Measurements from ENCODE around the gene DPYD. TPM values are rescaled to one million over a fixed set of nuclear protein-coding genes. Genes with fewer than 3 reads are reported as not detected.

Gene DPYD
- total RNA-seq, 2 donors from 2014 or later = 9.2 to 17.5 TPM

DNA sequence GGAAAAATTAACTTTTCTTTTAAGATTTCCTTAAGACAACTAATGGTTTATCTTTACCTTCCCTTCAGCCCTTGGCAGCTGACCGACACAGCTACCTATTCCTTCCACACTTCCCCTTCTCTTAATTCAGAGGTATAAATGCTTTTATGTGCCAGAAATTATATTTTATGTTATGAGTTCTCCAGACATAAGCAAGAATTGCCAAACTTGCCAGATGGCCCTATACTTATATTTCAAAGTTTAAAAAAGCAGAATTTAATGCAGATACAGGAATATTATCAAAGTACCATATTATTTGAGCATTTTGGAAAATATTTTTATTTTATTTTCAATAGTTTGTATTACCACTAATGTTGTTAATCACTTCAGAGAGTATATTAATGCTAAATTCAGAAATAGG lies 754.2 kb downstream of the DPYD start:
- DNase-seq = no peak
- no peaks in the 10 kb centered on the region for H3K9me3 ChIP-seq (ENCODE audit: control insufficient read depth, low read length)
- H3K27ac Mint-ChIP-seq = no peak overlapping the region
- no peak overlapping the region for H3K27ac ChIP-seq (ENCODE audit: low read depth, low read length)
- no peaks in the 10 kb centered on the region for H3K9me3 Mint-ChIP-seq
- no peaks in the 10 kb centered on the region for H3K36me3 ChIP-seq (ENCODE audit: control insufficient read depth, insufficient read depth, low read length)
- H3K27me3 Mint-ChIP-seq (ENCODE audit: insufficient read depth) = no peaks in the 10 kb centered on the region
- 100% methylated on average over 1 of the region's 1 CpG; no CpG with 5 or more reads in 1 of the 2 experiments for WGBS, 2 experiments (ENCODE audit: insufficient coverage in 1 of 2, insufficient read length in 1 of 2)
- no peaks in the 10 kb centered on the region for H3K36me3 Mint-ChIP-seq (ENCODE audit: low read depth)
- H3K4me3 Mint-ChIP-seq = no peak overlapping the region
- TF ChIP-seq, protein P1, sequence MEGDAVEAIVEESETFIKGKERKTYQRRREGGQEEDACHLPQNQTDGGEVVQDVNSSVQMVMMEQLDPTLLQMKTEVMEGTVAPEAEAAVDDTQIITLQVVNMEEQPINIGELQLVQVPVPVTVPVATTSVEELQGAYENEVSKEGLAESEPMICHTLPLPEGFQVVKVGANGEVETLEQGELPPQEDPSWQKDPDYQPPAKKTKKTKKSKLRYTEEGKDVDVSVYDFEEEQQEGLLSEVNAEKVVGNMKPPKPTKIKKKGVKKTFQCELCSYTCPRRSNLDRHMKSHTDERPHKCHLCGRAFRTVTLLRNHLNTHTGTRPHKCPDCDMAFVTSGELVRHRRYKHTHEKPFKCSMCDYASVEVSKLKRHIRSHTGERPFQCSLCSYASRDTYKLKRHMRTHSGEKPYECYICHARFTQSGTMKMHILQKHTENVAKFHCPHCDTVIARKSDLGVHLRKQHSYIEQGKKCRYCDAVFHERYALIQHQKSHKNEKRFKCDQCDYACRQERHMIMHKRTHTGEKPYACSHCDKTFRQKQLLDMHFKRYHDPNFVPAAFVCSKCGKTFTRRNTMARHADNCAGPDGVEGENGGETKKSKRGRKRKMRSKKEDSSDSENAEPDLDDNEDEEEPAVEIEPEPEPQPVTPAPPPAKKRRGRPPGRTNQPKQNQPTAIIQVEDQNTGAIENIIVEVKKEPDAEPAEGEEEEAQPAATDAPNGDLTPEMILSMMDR (conservative IDR thresholded peaks at IDR 0.05) = no peak
- H3K4me1 ChIP-seq (ENCODE audit: control insufficient read depth, insufficient read depth, low read length) = no peaks in the 10 kb centered on the region
- no peaks in the 10 kb centered on the region for H3K27me3 ChIP-seq (ENCODE audit: control insufficient read depth, insufficient read depth, low read length, poor library complexity, severe bottlenecking)
- H3K4me3 ChIP-seq (ENCODE audit: low read length) = no peak overlapping the region
- no peak overlapping the region for H3K9ac ChIP-seq (ENCODE audit: extremely low read depth, low read length, poor library complexity, severe bottlenecking)
- no peaks in the 10 kb centered on the region for H3K4me1 Mint-ChIP-seq

DNA sequence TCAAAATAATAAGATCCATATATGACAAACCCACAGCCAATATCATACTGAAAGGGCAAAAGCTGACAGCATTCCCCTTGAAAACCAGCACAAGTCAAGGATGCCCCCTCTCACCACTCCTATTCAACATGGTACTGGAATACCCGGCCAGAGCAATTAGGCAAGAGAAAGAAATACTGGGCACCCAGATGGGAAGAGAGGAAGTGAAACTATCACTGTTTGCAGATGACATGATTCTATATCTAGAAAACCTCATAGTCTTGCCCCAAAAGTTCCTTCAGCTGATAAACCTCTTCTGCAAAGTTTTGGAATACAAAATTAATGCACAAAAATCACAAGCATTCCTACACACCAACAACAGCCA lies 756.6 kb downstream of the DPYD start:
- WGBS, 2 experiments (ENCODE audit: insufficient coverage in 1 of 2, insufficient read length in 1 of 2) = 88% methylated on average over 1 of the region's 1 CpG; no CpG with 5 or more reads in 1 of the 2 experiments
- Histone ChIP-seq H3K4me3 (ENCODE audit: low read length) (no peak overlapping the region), H3K36me3 (ENCODE audit: control insufficient read depth, insufficient read depth, low read length) (no peaks in the 10 kb centered on the region), H3K9me3 (ENCODE audit: control insufficient read depth, low read length) (no peaks in the 10 kb centered on the region), H3K9ac (ENCODE audit: extremely low read depth, low read length, poor library complexity, severe bottlenecking) (no peak overlapping the region), H3K27me3 (ENCODE audit: control insufficient read depth, insufficient read depth, low read length, poor library complexity, severe bottlenecking) (no peaks in the 10 kb centered on the region), H3K27ac (ENCODE audit: low read depth, low read length) (no peak overlapping the region), H3K4me1 (ENCODE audit: control insufficient read depth, insufficient read depth, low read length) (no peaks in the 10 kb centered on the region)
- TF ChIP-seq, protein P1 (conservative IDR thresholded peaks at IDR 0.05) = no peak
- H3K4me3 Mint-ChIP-seq = no peak overlapping the region
- H3K9me3 Mint-ChIP-seq = no peaks in the 10 kb centered on the region
- H3K36me3 Mint-ChIP-seq (ENCODE audit: low read depth) = no peaks in the 10 kb centered on the region
- no peak overlapping the region for H3K27ac Mint-ChIP-seq
- no peaks in the 10 kb centered on the region for H3K27me3 Mint-ChIP-seq (ENCODE audit: insufficient read depth)
- H3K4me1 Mint-ChIP-seq = no peaks in the 10 kb centered on the region
- no peak for DNase-seq

DNA sequence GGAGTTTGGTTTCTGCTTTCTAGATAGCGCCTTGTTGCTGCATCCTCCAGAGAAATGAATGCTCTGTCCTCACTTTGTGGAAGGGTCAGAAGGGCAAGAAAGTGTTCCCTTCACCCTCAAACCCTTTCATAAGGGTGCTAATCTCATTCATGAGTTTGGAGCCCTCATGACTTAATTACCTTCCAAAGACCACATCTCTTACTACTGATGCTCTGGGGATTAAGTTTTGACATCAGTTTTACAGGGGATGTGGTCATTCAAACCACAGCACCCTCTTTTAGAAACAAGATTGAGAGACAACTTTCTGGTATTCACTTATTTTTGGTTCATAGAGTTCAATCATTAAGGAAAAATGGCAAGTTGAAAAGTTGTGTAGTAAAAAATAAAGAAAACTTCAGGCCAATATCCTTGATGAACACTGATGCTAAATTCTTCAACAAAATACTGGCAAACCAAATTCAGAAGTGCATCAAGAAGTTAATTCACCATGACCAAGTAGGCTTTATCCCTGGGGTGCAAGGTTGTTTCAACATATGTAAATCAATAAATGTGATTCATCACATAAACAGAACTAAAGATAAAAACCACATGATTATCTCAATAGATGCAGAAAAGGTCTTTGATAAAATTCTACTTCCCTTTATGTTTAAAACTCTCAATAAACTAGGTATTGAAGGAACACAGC lies 757.1 kb downstream of the DPYD start:
- H3K27me3 Mint-ChIP-seq (ENCODE audit: insufficient read depth) = no peaks in the 10 kb centered on the region
- no peaks in the 10 kb centered on the region for H3K36me3 Mint-ChIP-seq (ENCODE audit: low read depth)
- no peak overlapping the region for H3K4me3 Mint-ChIP-seq
- no peaks in the 10 kb centered on the region for H3K4me1 Mint-ChIP-seq
- H3K4me3 ChIP-seq (ENCODE audit: low read length) = no peak overlapping the region
- H3K27ac ChIP-seq (ENCODE audit: low read depth, low read length) = no peak overlapping the region
- WGBS, 2 experiments (ENCODE audit: insufficient coverage in 1 of 2, insufficient read length in 1 of 2) = 100% methylated on average over 1 of the region's 1 CpG; no CpG with 5 or more reads in 1 of the 2 experiments
- no peak overlapping the region for H3K9ac ChIP-seq (ENCODE audit: extremely low read depth, low read length, poor library complexity, severe bottlenecking)
- no peak overlapping the region for H3K27ac Mint-ChIP-seq
- H3K4me1 ChIP-seq (ENCODE audit: control insufficient read depth, insufficient read depth, low read length) = no peaks in the 10 kb centered on the region
- H3K36me3 ChIP-seq (ENCODE audit: control insufficient read depth, insufficient read depth, low read length) = no peaks in the 10 kb centered on the region
- no peaks in the 10 kb centered on the region for H3K9me3 Mint-ChIP-seq
- no peak for DNase-seq
- no peaks in the 10 kb centered on the region for H3K27me3 ChIP-seq (ENCODE audit: control insufficient read depth, insufficient read depth, low read length, poor library complexity, severe bottlenecking)
- TF ChIP-seq, protein P1 (conservative IDR thresholded peaks at IDR 0.05) = no peak
- no peaks in the 10 kb centered on the region for H3K9me3 ChIP-seq (ENCODE audit: control insufficient read depth, low read length)

All from endodermal cell (in vitro differentiated cells).